UCSD-AML1 (cell line): ENCODE measurements around the gene CHURC1.

Source experiments
- DNase-seq: peaks from one replicate; lab custom pipeline; 2025; ENCODE audit not compliant: unreplicated experiment; lab: John Stamatoyannopoulos, UW

CHURC1 gene

GRCh38 chr14:64954491-64955240, 40.4 kb downstream of the CHURC1 start:
- no peak for DNase-seq

GRCh38 chr14:64955297-64955696, 41.0 kb downstream of the CHURC1 start:
- no peak for DNase-seq

- no peak for DNase-seq
Measured at GRCh38 chr14:64956697-64957406, 42.6 kb downstream of the CHURC1 start.

- DNase-seq: no peak
Measured at GRCh38 chr14:64958201-64958600, 43.9 kb downstream of the CHURC1 start.

GRCh38 chr14:64958743-64959142, 44.5 kb downstream of the CHURC1 start:
- DNase-seq: no peak

- no peak for DNase-seq
Measured at GRCh38 chr14:64960762-64961276, 46.6 kb downstream of the CHURC1 start.

- no peak for DNase-seq
Measured at GRCh38 chr14:64963611-64964010, 49.4 kb downstream of the CHURC1 start.

- no peak for DNase-seq
Measured at GRCh38 chr14:64965356-64966000, 51.2 kb downstream of the CHURC1 start.

- DNase-seq: no peak
Measured at GRCh38 chr14:64966976-64967375, 52.7 kb downstream of the CHURC1 start.

GRCh38 chr14:64968167-64968566, 53.9 kb downstream of the CHURC1 start:
- no peak for DNase-seq

GRCh38 chr14:64968651-64969050, 54.4 kb downstream of the CHURC1 start:
- DNase-seq: no peak

GRCh38 chr14:64970041-64970440, 55.8 kb downstream of the CHURC1 start:
- peak; percentile 34 for DNase-seq

- no peak for DNase-seq
Measured at GRCh38 chr14:64970776-64971477, 56.7 kb downstream of the CHURC1 start.

GRCh38 chr14:64971491-64971942, 57.3 kb downstream of the CHURC1 start:
- DNase-seq: no peak

- DNase-seq: peak; percentile 38
Measured at GRCh38 chr14:64971943-64972791, 57.9 kb downstream of the CHURC1 start, which contains the start of gene RAB15. Gene RAB15 (minus strand): TSS chr14:64972336. CDS start chr14:64972076, 260 bp downstream.

- DNase-seq: no peak
Measured at GRCh38 chr14:64973026-64973442, 58.8 kb downstream of the CHURC1 start.

- no peak for DNase-seq
Measured at GRCh38 chr14:64973826-64974225, 59.6 kb downstream of the CHURC1 start.

- no peak for DNase-seq
Measured at GRCh38 chr14:64974563-64974962, 60.3 kb downstream of the CHURC1 start.

- no peak for DNase-seq
Measured at GRCh38 chr14:64979336-64980074, 65.2 kb downstream of the CHURC1 start.
